Measurements from ENCODE around the gene GCFC2. TPM values are rescaled to one million over a fixed set of nuclear protein-coding genes. Genes with fewer than 3 reads are reported as not detected.

GCFC2 gene
- total RNA-seq, 1 experiment from 2014 or later: 20.1 TPM

- no peak overlapping the region for H3K4me2 ChIP-seq (ENCODE audit: low read length)
- TF ChIP-seq JUND (IDR thresholded peaks at IDR 0.05): no peak
- TF ChIP-seq CEBPB (IDR thresholded peaks at IDR 0.05; ENCODE audit: low read depth): no peak
- TF ChIP-seq EZH2phosphoT487 (IDR thresholded peaks at IDR 0.05; ENCODE audit: borderline replicate concordance): no peak
- no peak for TF ChIP-seq POLR2AphosphoS5 (IDR thresholded peaks at IDR 0.05; ENCODE audit: low read depth, low read length)
- no peak for TF ChIP-seq RAD21 (IDR thresholded peaks at IDR 0.05; ENCODE audit: low read depth)
- TF ChIP-seq TCF7L2 (IDR thresholded peaks at IDR 0.05; ENCODE audit: borderline replicate concordance, extremely low read depth, insufficient read depth, insufficient read length): no peak
- no peak for TF ChIP-seq MAX (IDR thresholded peaks at IDR 0.05)
- TF ChIP-seq EZH2 (IDR thresholded peaks at IDR 0.05): no peak
- TF ChIP-seq YY1 (IDR thresholded peaks at IDR 0.05; ENCODE audit: extremely low read depth, insufficient replicate concordance, low read depth, low read length): no peak
- TF ChIP-seq FOSL1 (IDR thresholded peaks at IDR 0.05; ENCODE audit: low read depth): no peak
- TF ChIP-seq ZBTB33 (IDR thresholded peaks at IDR 0.05; ENCODE audit: extremely low read depth, insufficient replicate concordance, low read length): no peak
- no peak for TF ChIP-seq REST (IDR thresholded peaks at IDR 0.05; ENCODE audit: low read depth)
- peaks cover 33% of the 10 kb centered on the region for H3K79me2 ChIP-seq (ENCODE audit: insufficient read depth, low read length)
- H2AFZ ChIP-seq (ENCODE audit: low read depth, low read length, poor library complexity, severe bottlenecking): no peak overlapping the region
- peaks cover 12 to 19% of the 10 kb centered on the region in 2 experiments; a peak in 2 of 4 replicates for H3K36me3 ChIP-seq (ENCODE audit: control insufficient read depth in 1 of 2, insufficient read depth in 2 of 2, low read length in 2 of 2)
- H3K9ac ChIP-seq (ENCODE audit: low read length): no peak overlapping the region
- CTCF ChIA-PET: no interaction called here
- DNase-seq (ENCODE audit: low read depth, low spot score) (no peak), ATAC-seq (no peak)
- RAD21 ChIA-PET (ENCODE audit: low non-redundant PET in 1 of 2, low total read pairs in 2 of 2, uncharacterized antibody in 2 of 2, unreplicated experiment in 2 of 2): no interaction called here
- H3K27me3 ChIP-seq (ENCODE audit: insufficient read depth, low read length): no peaks in the 10 kb centered on the region
- POLR2A ChIA-PET: no interaction called here
- H4K20me1 ChIP-seq (ENCODE audit: insufficient read depth): no peaks in the 10 kb centered on the region
- peaks cover 0 to 15% of the 10 kb centered on the region in 2 experiments; a peak in 2 of 4 replicates for H3K4me1 ChIP-seq (ENCODE audit: control insufficient read depth in 1 of 2, insufficient read depth in 2 of 2, low read length in 2 of 2)
- intact Hi-C loops (cut with micrococcal nuclease): no loop called here
- H3K9me2 ChIP-seq (ENCODE audit: insufficient read depth): no peaks in the 10 kb centered on the region
- H3K9me3 ChIP-seq (ENCODE audit: control insufficient read depth in 1 of 2, insufficient read depth in 1 of 2, low read depth in 1 of 2, low read length in 2 of 2): no peaks in the 10 kb centered on the region
- no peak overlapping the region for H3K27ac ChIP-seq (ENCODE audit: low read depth, low read length)
- no TSS peak for BruUV-seq (replicated peaks)
- no peak overlapping the region for H3K4me3 ChIP-seq (replicated peaks in 1 of 2; ENCODE audit: low read depth in 1 of 2, low read length in 2 of 2)
Measured at GRCh38 chr2:75705921-75706320, 4.8 kb downstream of the GCFC2 start.

All from HCT116 (cell line).